GM18508 (cell line): Measurements from ENCODE around the gene MORC1.
"Not testable (repeated sequence)": the region's sequence is repeated elsewhere in the genome, so short reads cannot be mapped to it uniquely, and the experiment has no call there.

Experiments
- ATAC-seq: cut with Tn5 transposase; IDR thresholded peaks from one replicate; pipeline ENCODE4 v1.9.1; 2021; ENCODE audit warnings: moderate number of reproducible peaks; ENCODE audit not compliant: insufficient read depth, unreplicated experiment

Gene MORC1, protein sequence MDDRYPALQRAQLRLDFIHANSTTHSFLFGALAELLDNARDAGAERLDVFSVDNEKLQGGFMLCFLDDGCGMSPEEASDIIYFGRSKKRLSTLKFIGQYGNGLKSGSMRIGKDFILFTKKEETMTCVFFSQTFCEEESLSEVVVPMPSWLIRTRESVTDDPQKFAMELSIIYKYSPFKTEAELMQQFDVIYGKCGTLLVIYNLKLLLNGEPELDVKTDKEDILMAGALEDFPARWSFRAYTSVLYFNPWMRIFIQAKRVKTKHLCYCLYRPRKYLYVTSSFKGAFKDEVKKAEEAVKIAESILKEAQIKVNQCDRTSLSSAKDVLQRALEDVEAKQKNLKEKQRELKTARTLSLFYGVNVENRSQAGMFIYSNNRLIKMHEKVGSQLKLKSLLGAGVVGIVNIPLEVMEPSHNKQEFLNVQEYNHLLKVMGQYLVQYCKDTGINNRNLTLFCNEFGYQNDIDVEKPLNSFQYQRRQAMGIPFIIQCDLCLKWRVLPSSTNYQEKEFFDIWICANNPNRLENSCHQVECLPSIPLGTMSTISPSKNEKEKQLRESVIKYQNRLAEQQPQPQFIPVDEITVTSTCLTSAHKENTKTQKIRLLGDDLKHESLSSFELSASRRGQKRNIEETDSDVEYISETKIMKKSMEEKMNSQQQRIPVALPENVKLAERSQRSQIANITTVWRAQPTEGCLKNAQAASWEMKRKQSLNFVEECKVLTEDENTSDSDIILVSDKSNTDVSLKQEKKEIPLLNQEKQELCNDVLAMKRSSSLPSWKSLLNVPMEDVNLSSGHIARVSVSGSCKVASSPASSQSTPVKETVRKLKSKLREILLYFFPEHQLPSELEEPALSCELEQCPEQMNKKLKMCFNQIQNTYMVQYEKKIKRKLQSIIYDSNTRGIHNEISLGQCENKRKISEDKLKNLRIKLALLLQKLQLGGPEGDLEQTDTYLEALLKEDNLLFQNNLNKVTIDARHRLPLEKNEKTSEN

DNA sequence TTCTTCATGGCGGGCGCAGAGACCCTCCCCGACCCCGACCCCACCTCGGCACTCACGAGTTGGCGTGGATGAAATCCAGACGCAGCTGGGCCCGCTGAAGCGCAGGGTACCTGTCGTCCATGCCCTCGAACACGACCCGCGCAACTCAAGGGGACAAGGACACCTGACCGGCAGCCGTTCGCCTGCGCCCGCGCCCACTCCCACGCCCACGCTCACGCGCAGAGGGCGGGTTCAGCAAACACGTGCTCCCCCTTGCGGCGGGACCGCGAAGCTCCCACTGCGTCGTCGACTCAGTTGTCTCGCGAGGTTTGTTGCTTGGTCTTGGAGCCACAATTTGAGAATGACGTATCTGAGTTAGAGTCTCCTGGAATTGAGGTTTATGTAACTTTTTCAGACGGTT is at the start of gene MORC1:
TSS of gene MORC1 (minus strand) at position 196 of the 400 bp plus-strand sequence. CDS start at position 121, 75 bp downstream.
- no peak for ATAC-seq

DNA sequence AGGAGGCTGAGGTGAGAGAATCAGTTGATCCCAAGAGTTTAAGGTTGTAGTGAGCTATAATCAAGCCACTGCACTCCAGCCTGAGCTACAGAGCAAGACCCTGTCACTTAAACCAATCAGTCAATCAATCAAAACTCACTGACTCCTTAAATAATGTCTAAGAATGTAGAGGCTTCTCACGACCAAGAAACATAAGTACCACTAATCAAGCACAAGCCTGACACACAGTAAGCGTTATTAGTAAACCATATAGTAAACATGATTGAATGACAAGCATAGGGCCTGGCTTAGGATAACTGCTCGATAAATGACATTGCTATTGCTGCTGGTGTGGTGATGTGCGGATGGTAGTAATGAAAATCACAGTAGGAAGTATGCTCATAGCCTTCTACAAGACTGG is 48.0 kb upstream of the MORC1 start:
- no peak for ATAC-seq

DNA sequence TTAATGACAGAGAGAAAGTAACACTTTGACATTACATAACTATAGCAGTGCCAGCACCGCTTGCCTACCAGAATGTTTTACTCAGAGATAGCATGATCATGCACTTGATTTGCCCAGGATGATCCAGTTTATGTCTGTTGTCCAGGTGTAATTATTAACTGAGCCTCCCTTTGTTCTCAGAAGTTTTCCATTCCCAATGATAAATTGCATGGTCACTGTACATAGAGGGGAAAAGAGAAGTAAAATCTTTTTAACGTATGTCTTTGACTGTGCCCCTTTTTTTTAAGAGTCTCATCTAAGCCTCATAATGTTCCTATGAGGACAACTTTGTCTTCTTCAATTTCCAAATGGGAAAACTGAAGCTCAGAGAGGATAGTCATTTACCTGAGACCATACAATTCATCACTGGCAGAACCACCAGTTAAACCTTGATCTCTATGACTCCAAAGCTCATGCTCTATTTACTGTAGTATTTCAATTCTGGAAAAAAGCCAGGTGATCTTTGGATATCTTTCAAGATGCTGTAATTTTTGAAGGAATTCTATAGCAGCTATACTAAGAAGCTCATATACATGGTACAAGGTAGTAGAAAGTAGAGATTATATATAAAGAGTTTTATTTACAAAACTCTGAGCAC is 43.7 kb upstream of the MORC1 start:
- no peak for ATAC-seq

DNA sequence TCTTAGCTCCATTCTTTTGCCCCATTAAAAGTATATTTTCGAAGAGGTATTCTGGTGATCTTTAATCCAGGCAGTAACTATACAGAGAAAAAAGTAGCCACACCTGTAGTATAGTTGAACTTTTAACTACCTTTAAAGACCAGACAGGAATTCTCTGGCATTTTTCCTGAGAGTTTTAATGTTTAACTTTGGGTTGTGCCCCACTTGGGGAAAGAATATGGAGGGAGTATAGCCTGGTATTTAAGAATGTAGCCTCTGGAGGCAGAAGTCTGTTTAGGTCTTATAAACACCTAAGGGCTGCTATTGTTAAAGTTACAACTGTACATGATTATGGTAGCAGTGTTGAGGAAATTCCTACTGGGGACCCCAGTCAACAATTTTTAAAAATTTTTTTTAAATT is 37.9 kb upstream of the MORC1 start:
- ATAC-seq: no peak

DNA sequence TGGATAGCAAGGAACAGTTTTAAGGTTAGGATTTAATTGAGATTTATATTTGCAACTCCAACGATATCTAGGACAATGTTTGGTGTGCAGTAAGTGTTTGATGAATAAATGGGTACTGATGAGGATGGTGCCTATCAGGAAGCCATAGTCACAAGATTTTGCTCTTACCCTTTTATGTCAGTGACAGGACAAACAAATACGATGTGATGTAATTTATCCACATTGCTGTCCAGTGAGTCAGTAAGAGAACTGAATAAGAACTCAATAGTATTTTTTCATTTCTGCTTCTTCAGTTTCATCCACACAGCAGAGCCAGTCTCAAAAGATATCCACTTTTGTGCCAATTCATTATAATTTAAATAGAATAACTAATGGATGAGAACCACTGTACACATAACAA is 37.0 kb upstream of the MORC1 start:
- ATAC-seq: no peak

DNA sequence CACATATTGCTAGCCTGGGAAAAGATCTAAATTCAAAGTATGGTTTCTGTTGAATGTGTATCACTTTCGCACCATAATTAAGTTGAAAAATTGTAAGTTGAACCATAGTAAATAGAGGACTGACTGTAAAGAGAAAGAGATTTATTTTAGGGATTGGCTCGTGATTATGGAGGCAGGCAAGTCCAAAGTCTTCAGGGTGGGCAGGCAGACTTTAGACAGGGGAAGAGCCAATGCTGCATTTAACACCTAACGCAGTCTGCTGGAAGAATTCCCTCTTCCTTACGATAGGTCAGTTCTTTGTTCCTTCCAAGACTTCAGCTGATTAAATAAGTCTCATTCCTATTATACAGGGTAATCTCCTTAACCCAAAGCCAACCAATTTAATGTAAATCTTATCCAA is 34.4 kb upstream of the MORC1 start:
- no peak for ATAC-seq

DNA sequence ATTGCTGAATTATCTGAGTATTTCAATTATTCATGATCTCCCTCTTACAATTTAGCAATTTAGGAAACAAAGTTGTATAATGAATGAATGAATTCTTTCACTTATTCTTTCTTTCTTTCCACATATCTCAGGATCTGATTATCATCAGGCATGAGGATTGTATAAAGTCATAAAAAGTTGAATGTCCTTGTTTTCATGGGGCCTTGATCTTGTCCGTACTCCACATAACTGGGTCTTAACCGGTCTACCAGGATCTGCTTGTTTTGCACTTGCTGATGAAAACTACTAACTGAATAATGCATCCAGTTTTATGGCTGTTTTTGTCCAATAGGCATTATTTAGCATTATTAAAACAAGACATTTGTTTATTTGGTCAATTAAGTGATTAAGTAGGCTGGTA is 31.1 kb upstream of the MORC1 start:
- ATAC-seq: no peak

DNA sequence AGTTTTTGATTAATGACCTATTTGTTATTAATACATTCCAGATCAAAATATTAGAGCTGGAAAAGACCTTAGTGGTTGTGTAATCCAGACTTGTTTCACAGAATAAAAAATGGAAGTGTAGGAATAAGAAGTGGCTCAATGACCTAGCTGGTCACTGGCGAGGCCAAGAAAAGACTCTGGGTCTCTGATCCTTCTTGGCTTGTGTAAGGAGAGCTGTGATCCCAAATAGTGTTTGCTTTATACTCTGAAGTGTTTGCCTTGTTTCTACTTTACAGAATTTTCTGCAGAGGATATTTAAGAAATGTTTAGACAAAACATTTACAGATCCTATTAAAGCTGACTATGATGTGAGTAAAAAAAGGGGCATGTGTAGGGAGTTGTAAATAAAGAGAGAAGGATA is 25.7 kb upstream of the MORC1 start:
- ATAC-seq: no peak

DNA sequence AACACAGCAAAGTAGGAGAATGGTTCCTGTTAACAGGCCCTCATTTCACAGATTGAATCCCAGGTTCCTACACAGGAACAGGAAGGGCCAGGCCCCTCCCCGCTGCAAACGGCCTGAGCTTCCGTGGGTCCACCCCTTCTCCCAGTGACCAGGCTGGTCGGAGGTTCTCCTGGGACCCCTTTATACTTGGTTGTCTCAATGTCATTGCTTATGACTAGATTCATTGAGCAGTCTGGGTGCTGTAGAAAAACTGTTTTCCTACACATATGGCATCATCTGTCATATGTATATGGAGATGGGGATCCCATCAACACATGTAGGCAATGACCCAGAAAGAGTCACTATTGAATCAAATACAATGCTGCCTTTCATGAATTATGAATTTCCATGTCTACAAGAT is 22.4 kb upstream of the MORC1 start:
- no peak for ATAC-seq

DNA sequence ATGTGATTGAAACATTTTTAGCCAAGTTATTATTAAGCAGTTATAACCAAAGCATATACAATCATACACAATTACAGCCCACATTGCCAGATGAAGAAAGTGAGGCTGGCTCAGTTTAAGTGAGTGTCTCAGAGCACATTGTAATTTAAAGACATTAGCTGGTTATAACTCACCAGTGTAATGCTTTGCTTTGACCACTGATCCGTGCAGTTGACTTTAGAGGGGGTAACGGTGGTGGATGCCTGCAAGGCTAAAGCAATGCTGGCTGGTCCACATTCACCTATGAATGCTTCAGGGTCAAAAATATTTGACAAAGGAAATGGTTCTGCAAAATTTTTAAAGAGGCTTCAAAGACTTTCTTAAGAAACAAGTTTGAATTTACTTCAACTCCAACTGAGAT is 19.8 kb upstream of the MORC1 start:
- ATAC-seq: no peak

DNA sequence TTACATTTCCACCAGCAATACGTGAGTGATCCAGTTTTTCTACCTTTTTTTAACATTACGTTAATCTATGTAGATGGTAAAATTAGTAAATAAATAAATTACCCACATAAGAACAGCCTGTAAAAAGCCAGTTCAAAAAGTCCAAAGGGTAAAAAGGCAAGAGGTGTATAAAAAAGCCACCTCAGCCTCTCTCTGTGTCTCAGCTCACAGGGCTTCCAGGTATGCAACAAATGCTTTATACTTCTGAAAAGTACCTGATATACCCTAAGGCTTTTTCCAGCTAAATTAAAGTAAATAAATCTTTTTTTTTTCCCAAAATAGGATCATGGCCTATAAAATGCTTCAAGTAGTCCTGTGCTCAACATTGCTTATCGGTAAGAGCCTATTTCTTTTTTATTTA is 18.6 kb upstream of the MORC1 start, which contains the start of gene C3orf85:
TSS of gene C3orf85 (plus strand) at position 197 of the 400 bp plus-strand sequence. CDS start at position 326, 129 bp downstream.
- no peak for ATAC-seq

DNA sequence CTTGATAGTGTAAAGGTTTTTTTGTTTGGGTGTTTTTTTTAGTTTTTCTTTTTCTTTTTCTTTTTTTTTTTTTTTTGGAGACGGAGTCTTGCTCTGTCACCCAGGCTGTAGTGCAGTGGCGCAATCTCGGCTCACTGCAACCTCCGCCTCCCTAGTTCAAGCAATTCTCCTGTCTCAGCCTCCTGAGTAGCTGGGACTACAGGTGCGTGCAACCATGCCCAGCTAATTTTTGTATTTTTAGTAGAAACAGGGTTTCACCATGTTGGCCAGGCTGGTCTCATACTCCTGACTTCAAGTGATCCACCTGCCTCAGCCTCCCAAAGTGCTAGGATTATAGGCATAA is 15.5 kb upstream of the MORC1 start:
- ATAC-seq: not testable (repeated sequence)

DNA sequence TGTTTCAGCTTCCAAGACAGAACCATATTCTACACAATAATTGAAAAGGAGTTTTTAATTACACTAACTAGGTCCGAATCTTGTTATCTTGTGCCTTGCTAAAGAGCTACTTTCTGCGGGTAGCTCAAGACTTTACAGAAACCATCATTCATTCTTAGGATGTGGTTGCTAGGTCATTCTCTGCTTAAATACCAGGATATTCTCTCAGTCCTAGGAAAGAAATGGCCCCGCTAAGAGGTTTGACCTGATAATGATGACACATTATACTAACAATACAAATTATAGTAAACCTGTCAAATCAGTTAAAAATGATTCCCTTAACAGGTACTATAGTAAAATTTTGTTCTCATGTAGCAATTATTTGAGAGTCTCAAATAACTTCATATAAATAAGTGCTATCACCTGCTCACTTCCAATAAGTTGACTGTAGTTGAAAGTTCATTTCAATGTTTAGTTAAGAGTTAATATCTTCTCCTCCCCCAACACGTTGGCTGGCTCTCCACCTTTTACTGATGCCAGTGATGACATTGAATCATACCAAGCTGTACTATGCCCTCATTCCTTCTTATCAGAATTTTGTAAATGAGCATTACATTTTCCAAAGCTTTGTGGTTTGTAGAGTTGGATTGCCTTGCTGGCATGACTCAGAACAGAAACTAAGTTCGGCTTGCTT is 15.0 kb upstream of the MORC1 start:
- ATAC-seq: no peak

DNA sequence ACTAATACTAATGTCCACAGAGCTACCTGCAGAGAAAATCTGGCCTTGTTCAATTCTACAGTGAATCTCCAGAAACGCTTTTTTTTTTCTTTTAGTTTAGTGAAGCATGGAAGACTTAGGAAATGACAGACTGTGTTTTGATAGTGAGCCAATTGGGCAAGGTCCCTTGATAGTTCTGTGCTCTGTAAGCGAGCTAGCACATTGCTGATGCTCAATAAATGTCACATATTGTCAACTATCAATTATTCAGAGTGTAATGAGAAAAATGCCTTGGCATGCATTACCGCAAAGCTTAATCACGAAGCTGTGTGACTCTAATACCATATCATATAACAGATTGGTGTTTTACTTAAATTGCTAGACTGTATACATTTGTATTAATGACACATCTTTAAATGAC is 13.3 kb upstream of the MORC1 start:
- ATAC-seq: no peak

DNA sequence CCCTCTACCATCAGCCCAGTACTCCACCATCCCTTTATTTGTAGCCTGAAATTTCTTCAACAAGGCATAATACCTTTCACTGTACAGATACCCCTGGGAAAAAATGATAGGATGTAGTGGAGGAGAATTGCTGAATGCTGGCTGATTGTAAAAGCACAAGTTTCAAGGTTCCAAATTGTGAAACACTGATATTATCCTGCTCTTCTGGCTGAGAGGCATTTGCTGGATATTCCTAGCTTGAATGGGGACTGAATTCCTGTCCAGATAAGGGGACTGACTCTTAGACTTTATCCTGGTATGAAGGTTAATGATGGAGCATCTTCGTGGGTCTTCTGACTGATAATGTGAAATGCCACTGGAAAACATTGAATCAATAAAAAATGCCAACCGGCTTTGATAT is 9.6 kb upstream of the MORC1 start:
- no peak for ATAC-seq

DNA sequence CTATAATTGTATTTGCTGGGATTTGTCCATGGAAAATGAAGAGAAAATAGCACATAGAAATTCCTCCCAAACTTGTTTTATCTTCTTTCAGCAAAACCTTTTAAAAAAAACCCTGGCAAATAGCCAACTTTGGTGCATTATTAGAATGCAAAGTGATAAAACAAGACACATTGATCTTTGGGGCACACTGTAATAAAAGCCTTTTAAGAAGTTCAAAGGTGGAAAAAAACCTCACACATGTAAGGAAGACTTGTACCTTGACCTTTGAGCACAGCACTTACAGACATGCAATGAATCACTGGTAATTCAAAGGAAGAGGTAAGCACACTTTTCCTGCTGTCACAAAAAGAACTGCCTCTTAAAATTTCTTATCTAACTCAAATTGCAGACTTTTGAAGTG is 8.0 kb upstream of the MORC1 start:
- no peak for ATAC-seq

DNA sequence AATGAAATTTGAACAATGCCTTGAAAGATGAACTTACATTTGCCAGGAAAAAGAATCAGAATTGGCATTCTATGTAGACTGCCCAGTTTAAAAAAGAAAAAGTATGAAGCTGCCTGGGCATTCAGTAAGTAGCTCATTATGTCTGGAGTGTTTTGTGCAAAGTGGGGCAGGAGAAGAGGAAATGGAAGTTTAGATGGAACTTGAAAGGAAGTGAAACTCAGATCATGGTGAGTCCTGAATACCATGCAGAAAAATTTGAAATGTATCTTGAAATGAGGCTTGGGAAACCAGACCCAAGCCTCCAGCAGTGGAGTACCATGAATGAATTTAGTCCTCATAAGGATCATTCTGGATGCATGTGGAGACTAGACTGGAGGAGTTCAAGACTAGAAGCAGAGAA is 4.8 kb upstream of the MORC1 start:
- no peak for ATAC-seq

DNA sequence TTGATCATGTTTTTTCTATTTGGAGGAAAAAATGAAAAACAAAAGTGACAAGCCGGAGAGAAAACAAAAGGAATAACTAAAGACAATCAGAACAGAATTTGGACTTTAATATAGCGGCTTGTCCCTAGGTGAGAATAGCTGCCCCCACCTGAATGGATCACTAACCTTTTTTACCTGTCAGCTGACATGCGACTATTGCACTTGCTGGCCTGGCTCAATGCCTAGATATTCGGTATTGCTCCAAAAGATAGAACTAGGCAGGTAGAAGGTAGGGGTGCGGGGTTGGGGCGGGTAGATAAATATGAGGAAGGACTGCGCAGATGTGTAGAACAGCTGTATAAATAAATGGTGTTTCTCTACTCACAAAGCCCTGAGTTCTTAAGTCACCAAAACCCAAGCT is 650 bp upstream of the MORC1 start:
- no peak for ATAC-seq

DNA sequence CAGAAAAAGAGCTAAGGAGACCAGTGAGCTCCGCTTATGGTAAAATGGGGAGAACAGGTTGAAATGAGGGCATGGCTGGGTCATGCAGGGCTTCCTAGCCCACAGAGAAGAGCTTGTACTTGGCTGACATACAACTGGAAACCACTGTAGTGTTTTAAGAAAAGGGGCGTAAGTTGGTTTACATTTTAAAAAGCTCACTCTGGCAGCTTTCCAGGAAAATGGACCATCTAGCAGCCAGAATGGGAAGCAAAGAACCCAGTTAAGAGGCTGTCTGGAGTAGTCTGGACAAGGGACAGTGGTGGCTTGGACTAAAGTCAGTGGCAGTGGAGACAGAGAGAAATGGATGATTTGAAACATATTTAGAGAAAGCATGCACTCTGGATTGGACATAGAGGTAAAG is 1.9 kb downstream of the MORC1 start:
- ATAC-seq: no peak

DNA sequence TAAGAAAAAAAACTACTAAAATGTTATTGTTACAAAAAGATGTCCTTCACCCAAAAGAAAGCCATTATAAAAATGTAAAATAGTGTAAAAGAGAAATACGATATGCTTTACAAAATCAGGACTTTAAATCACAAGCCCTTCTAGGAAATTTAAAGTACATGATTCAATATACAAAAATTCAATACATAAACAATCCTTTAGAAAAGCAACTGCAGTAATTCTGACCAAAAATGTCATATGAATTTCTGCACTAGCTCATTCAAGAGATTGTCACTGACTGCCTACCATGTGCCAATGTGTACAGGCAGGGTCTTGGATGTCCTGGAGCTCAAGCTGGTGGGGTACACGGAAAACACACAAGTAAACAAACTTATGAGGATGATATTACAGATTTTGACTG is 2.5 kb downstream of the MORC1 start:
- no peak for ATAC-seq
